GM23338 (cell line): ENCODE results near the gene NOPCHAP1. TPM values are rescaled to one million over a fixed set of nuclear protein-coding genes. Genes with fewer than 3 reads are reported as not detected.

Source experiments
- ATAC-seq: fragments of 200-7000 bp; cut with Tn5 transposase; 3 replicates; pipeline ENCODE4 v1.9.1; 2020
- DNase-seq: peaks from one replicate; pipeline ENCODE4 v3.0.0-alpha.2; 2015; ENCODE audit warnings: low spot score
- H2AFZ ChIP-seq: fragments of 200-600 bp; sonication (generic); 2 replicates; pipeline ENCODE4 v1.8.0; 2016; ENCODE audit warnings: antibody characterized with exemption, mild to moderate bottlenecking, moderate library complexity
- H3F3A ChIP-seq: fragments of 200-600 bp; sonication (generic); replicated peaks from 2 replicates; pipeline ENCODE4 v1.8.0; 2017; ENCODE audit warnings: antibody characterized with exemption, mixed run types, low read depth
- H3K27ac ChIP-seq: fragments of 200-600 bp; sonication (generic); 2 replicates; pipeline ENCODE4 v1.6.1; 2016; ENCODE audit warnings: low read depth
- H3K27me3 ChIP-seq: fragments of 200-600 bp; sonication (generic); 2 replicates; pipeline ENCODE4 v1.8.0; 2016; ENCODE audit warnings: mild to moderate bottlenecking, mixed run types, moderate library complexity; ENCODE audit not compliant: insufficient read depth
- H3K36me3 ChIP-seq: fragments of 200-600 bp; sonication (generic); 2 replicates; pipeline ENCODE4 v1.8.0; 2016; ENCODE audit warnings: mild to moderate bottlenecking; ENCODE audit not compliant: insufficient read depth
- H3K4me1 ChIP-seq: fragments of 200-600 bp; sonication (generic); 2 replicates; pipeline ENCODE4 v1.8.0; 2016; ENCODE audit warnings: mild to moderate bottlenecking, moderate library complexity; ENCODE audit not compliant: insufficient read depth
- H3K4me2 ChIP-seq: fragments of 200-600 bp; sonication (generic); 2 replicates; pipeline ENCODE4 v1.7.1; 2017; ENCODE audit warnings: mixed run types
- H3K4me3 ChIP-seq: fragments of 200-600 bp; sonication (generic); 2 replicates; pipeline ENCODE4 v1.6.1; 2016; ENCODE audit warnings: mixed run types
- H3K79me2 ChIP-seq: fragments of 200-600 bp; sonication (generic); replicated peaks from 2 replicates; pipeline ENCODE4 v1.8.0; 2017; ENCODE audit warnings: mild to moderate bottlenecking; ENCODE audit not compliant: insufficient read depth
- H3K9me2 ChIP-seq: fragments of 200-600 bp; sonication (generic); 2 replicates; pipeline ENCODE4 v1.8.0; 2017; ENCODE audit not compliant: insufficient read depth
- H4K20me1 ChIP-seq: fragments of 200-600 bp; sonication (generic); replicated peaks from 2 replicates; pipeline ENCODE4 v1.8.0; 2017; ENCODE audit warnings: mild to moderate bottlenecking; ENCODE audit not compliant: insufficient read depth
- H3K27ac Mint-ChIP-seq: 2 replicates; pipeline ENCODE4 v1.8.0; 2020; ENCODE audit warnings: inconsistent platforms, mild to moderate bottlenecking, moderate library complexity, mixed read lengths
- H3K27me3 Mint-ChIP-seq: 3 replicates; pipeline ENCODE4 v1.8.0; 2022; ENCODE audit warnings: low read depth, mild to moderate bottlenecking, moderate library complexity, mixed read lengths, inconsistent platforms; ENCODE audit not compliant: insufficient read depth, poor library complexity
- H3K36me3 Mint-ChIP-seq: 3 replicates; pipeline ENCODE4 v1.8.0; 2021; ENCODE audit warnings: low read depth, mild to moderate bottlenecking, inconsistent platforms, moderate library complexity, mixed read lengths
- H3K4me1 Mint-ChIP-seq: 3 replicates; pipeline ENCODE4 v1.8.0; 2020; ENCODE audit warnings: mild to moderate bottlenecking, inconsistent platforms, mixed read lengths
- H3K4me3 Mint-ChIP-seq: 3 replicates; pipeline ENCODE4 v1.8.0; 2021; ENCODE audit warnings: moderate library complexity, mild to moderate bottlenecking, inconsistent platforms, mixed read lengths
- H3K9me3 Mint-ChIP-seq: 3 replicates; pipeline ENCODE4 v1.8.0; 2020; ENCODE audit warnings: moderate library complexity, mild to moderate bottlenecking, inconsistent platforms, mixed read lengths
- EZH2phosphoT487 ChIP-seq: fragments of 200-600 bp; sonication (generic); IDR thresholded peaks from one replicate; pipeline ENCODE4 v1.8.1; 2018; ENCODE audit warnings: antibody characterized with exemption; ENCODE audit not compliant: unreplicated experiment
- POLR2AphosphoS5 ChIP-seq: IDR thresholded peaks from 2 replicates; pipeline ENCODE4 v1.6.1; 2016; ENCODE audit warnings: antibody characterized with exemption, low read depth
- polyA plus RNA-seq: library from polyadenylated mRNA; unstranded; fragments of >200 nt; fragmentation: Nextera tagmentation; extraction: Ambion mirVana; gene quantifications from 2 replicates; pipeline ENCODE4 v1.2.1, GENCODE V29; 2016
- total RNA-seq: library from RNA; depleted of rRNA; stranded (reverse); fragments of >200 nt; shearing (Covaris generic); gene quantifications from 2 replicates; pipeline ENCODE4 v1.2.3, GENCODE V29; 2014
- TF ChIP-seq, protein P1 (sequence below): fragments of 250-450 bp; sonication (Bioruptor Pico); IDR thresholded peaks from 2 replicates; pipeline ENCODE4 v1.5.0; 2020; ENCODE audit warnings: mild to moderate bottlenecking, moderate library complexity

NOPCHAP1 gene
- total and polyA plus RNA-seq, 2 experiments from 2014 or later: 14.7 to 221 TPM

DNA sequence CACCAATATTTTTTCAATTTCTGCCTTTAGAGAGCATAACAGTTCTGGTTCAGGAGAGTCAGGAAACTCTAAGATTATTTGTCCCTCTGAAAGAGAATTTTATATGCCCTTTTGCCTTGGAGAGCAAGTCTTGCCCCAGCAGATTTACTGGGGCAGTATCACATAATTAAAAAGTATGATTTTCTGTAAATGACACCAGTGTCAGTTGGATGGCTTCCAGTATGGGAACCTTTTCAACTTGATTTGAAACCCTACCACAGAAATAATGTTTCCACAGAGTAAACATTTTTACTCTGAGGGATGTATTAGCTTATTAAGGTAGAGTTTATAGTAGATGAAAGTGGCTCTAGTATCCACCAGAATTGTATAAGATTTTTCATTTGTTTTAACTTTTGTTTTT is 15.4 kb downstream of the NOPCHAP1 start (continued):
- TF ChIP-seq, protein P1, sequence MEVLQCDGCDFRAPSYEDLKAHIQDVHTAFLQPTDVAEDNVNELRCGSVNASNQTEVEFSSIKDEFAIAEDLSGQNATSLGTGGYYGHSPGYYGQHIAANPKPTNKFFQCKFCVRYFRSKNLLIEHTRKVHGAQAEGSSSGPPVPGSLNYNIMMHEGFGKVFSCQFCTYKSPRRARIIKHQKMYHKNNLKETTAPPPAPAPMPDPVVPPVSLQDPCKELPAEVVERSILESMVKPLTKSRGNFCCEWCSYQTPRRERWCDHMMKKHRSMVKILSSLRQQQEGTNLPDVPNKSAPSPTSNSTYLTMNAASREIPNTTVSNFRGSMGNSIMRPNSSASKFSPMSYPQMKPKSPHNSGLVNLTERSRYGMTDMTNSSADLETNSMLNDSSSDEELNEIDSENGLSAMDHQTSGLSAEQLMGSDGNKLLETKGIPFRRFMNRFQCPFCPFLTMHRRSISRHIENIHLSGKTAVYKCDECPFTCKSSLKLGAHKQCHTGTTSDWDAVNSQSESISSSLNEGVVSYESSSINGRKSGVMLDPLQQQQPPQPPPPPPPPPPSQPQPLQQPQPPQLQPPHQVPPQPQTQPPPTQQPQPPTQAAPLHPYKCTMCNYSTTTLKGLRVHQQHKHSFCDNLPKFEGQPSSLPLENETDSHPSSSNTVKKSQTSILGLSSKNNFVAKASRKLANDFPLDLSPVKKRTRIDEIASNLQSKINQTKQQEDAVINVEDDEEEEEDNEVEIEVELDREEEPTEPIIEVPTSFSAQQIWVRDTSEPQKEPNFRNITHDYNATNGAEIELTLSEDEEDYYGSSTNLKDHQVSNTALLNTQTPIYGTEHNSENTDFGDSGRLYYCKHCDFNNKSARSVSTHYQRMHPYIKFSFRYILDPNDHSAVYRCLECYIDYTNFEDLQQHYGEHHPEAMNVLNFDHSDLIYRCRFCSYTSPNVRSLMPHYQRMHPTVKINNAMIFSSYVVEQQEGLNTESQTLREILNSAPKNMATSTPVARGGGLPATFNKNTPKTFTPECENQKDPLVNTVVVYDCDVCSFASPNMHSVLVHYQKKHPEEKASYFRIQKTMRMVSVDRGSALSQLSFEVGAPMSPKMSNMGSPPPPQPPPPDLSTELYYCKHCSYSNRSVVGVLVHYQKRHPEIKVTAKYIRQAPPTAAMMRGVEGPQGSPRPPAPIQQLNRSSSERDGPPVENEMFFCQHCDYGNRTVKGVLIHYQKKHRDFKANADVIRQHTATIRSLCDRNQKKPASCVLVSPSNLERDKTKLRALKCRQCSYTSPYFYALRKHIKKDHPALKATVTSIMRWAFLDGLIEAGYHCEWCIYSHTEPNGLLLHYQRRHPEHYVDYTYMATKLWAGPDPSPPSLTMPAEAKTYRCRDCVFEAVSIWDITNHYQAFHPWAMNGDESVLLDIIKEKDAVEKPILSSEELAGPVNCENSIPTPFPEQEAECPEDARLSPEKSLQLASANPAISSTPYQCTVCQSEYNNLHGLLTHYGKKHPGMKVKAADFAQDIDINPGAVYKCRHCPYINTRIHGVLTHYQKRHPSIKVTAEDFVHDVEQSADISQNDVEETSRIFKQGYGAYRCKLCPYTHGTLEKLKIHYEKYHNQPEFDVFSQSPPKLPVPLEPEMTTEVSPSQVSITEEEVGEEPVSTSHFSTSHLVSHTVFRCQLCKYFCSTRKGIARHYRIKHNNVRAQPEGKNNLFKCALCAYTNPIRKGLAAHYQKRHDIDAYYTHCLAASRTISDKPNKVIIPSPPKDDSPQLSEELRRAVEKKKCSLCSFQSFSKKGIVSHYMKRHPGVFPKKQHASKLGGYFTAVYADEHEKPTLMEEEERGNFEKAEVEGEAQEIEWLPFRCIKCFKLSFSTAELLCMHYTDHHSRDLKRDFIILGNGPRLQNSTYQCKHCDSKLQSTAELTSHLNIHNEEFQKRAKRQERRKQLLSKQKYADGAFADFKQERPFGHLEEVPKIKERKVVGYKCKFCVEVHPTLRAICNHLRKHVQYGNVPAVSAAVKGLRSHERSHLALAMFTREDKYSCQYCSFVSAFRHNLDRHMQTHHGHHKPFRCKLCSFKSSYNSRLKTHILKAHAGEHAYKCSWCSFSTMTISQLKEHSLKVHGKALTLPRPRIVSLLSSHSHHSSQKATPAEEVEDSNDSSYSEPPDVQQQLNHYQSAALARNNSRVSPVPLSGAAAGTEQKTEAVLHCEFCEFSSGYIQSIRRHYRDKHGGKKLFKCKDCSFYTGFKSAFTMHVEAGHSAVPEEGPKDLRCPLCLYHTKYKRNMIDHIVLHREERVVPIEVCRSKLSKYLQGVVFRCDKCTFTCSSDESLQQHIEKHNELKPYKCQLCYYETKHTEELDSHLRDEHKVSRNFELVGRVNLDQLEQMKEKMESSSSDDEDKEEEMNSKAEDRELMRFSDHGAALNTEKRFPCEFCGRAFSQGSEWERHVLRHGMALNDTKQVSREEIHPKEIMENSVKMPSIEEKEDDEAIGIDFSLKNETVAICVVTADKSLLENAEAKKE (CRISPR knock-in tag): no peak

DNA sequence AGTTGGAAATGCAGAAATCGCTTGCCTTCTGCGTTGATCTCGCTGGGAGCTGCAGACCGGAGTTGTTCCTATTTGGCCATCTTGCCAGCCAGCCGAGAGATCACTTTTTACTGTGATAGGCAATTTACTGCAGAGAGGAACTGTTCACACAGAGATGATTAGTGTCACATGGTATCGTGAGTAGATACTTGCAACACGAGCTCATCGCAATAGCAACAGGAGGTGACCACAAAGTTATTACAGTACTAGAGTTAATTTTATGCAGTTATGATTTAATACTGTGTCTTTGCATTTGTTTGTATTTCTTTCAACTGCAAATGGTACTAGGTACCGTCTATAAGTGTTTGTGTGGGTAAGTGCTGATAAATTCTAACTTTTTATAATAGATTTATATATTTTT is 27.8 kb downstream of the NOPCHAP1 start:
- Histone ChIP-seq H3F3A (no peaks in the 10 kb centered on the region), H2AFZ (no peak overlapping the region), H4K20me1 (peaks cover 9% of the 10 kb centered on the region), H3K27ac (no peak overlapping the region), H3K4me3 (no peak overlapping the region), H3K4me1 (no peaks in the 10 kb centered on the region), H3K36me3 (no peaks in the 10 kb centered on the region), H3K4me2 (no peak overlapping the region), H3K79me2 (peaks cover 46% of the 10 kb centered on the region), H3K9me2 (no peaks in the 10 kb centered on the region), H3K27me3 (no peaks in the 10 kb centered on the region)
- H3K9me3 Mint-ChIP-seq: peaks cover 8% of the 10 kb centered on the region; the same call in 2 of the 3 replicates
- peaks cover 3% of the 10 kb centered on the region; the same call in 2 of the 3 replicates for H3K4me1 Mint-ChIP-seq
- H3K27ac Mint-ChIP-seq: no peak overlapping the region
- no peaks in the 10 kb centered on the region for H3K27me3 Mint-ChIP-seq
- H3K4me3 Mint-ChIP-seq: no peak overlapping the region
- no peak for DNase-seq
- peaks cover 53% of the 10 kb centered on the region for H3K36me3 Mint-ChIP-seq
- no peak for ATAC-seq
- no peak for TF ChIP-seq POLR2AphosphoS5

DNA sequence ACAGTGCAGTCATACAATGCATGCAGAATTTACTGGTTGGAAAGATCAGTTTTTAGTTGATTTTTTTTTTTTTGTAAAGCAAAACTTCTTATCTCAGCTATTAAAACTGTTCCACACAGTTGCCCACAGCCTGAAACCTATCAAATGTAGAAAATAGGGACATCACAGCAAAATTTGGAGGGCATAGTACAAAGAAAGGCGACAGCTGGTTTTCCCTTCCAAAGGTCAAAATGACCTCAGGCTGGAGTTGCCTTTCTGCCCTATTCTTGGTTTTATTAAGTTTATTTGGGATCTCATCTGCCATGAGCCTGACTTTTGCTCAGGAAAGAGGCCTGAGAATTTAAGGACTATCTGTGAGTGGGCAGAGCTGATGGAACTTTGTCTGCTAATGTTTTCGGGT is 28.5 kb downstream of the NOPCHAP1 start:
- H4K20me1 ChIP-seq: peaks cover 9% of the 10 kb centered on the region
- DNase-seq: no peak
- H3K4me3 ChIP-seq: no peak overlapping the region
- peaks cover 7% of the 10 kb centered on the region; the same call in 2 of the 3 replicates for H3K4me1 Mint-ChIP-seq
- H3K36me3 ChIP-seq: no peaks in the 10 kb centered on the region
- no peaks in the 10 kb centered on the region for H3F3A ChIP-seq
- ATAC-seq: no peak
- no peak overlapping the region for H3K4me2 ChIP-seq
- TF ChIP-seq EZH2phosphoT487: no peak
- no peaks in the 10 kb centered on the region for H3K4me1 ChIP-seq
- H3K4me3 Mint-ChIP-seq: no peak overlapping the region
- no peaks in the 10 kb centered on the region for H3K27me3 Mint-ChIP-seq
- H3K36me3 Mint-ChIP-seq: peaks cover 46% of the 10 kb centered on the region
- H3K9me2 ChIP-seq: no peaks in the 10 kb centered on the region
- no peaks in the 10 kb centered on the region for H3K27me3 ChIP-seq
- H3K27ac ChIP-seq: no peak overlapping the region
- no peak overlapping the region for H2AFZ ChIP-seq
- H3K9me3 Mint-ChIP-seq: peaks cover 8% of the 10 kb centered on the region; the same call in 2 of the 3 replicates
- no peak overlapping the region for H3K27ac Mint-ChIP-seq
- peaks cover 39% of the 10 kb centered on the region for H3K79me2 ChIP-seq
